Measurements from ENCODE around the gene RFLNA.

RFLNA gene

DNA sequence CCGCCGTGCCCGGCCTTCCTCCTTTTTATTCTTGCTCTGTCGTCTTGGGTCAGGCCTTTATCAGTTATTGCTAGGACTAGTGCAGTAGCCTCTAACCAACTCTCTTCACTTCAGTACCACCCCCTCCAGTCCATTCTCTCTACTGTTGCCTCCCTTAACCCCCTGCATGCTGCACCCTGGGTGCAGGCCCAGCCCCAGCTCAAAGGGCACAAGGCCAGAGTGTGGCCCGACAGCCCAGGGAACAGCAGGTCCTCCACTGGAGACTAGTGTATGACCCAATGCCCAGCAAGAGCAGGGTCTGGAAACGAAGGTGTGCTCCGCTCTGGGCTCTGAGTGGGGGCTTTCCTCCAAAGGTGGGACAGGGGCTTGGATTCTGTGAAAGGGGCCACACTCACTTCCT lies 30.0 kb upstream of the RFLNA start:
- Histone ChIP-seq H3K4me1 (ENCODE audit: low read length) (no peaks in the 10 kb centered on the region), H3K9me2 (replicated peaks; ENCODE audit: insufficient read depth, low read length) (no peaks in the 10 kb centered on the region), H3K27me3 (replicated peaks; ENCODE audit: insufficient read depth, low read length) (no peaks in the 10 kb centered on the region), H3F3A (ENCODE audit: insufficient read depth, low read length) (no peaks in the 10 kb centered on the region), H3K27ac (ENCODE audit: low read length) (no peak overlapping the region), H3K4me2 (ENCODE audit: low read depth, low read length) (no peak overlapping the region), H3K36me3 (replicated peaks; ENCODE audit: insufficient read depth, low read length) (no peaks in the 10 kb centered on the region), H3K79me2 (ENCODE audit: low read length) (no peaks in the 10 kb centered on the region), H4K20me1 (ENCODE audit: insufficient read depth, low read length) (no peaks in the 10 kb centered on the region), H3K9ac (ENCODE audit: low read length) (no peak overlapping the region), H3K4me3 (ENCODE audit: low read length) (no peak overlapping the region), H3K9me3 (replicated peaks; ENCODE audit: insufficient read depth, low read length) (no peaks in the 10 kb centered on the region), H2AFZ (ENCODE audit: low read length) (no peak overlapping the region)
- TF ChIP-seq EZH2phosphoT487 (IDR thresholded peaks at IDR 0.05; ENCODE audit: low read length), result no peak
- no peak for TF ChIP-seq EZH2 (optimal IDR thresholded peaks at IDR 0.05; ENCODE audit: low read depth, low read length)
- TF ChIP-seq, protein P1, sequence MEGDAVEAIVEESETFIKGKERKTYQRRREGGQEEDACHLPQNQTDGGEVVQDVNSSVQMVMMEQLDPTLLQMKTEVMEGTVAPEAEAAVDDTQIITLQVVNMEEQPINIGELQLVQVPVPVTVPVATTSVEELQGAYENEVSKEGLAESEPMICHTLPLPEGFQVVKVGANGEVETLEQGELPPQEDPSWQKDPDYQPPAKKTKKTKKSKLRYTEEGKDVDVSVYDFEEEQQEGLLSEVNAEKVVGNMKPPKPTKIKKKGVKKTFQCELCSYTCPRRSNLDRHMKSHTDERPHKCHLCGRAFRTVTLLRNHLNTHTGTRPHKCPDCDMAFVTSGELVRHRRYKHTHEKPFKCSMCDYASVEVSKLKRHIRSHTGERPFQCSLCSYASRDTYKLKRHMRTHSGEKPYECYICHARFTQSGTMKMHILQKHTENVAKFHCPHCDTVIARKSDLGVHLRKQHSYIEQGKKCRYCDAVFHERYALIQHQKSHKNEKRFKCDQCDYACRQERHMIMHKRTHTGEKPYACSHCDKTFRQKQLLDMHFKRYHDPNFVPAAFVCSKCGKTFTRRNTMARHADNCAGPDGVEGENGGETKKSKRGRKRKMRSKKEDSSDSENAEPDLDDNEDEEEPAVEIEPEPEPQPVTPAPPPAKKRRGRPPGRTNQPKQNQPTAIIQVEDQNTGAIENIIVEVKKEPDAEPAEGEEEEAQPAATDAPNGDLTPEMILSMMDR (IDR thresholded peaks at IDR 0.05; ENCODE audit: low read length), result no peak
- no peak for DNase-seq

GRCh38 chr12:124267205-124267778 lies 27.6 kb upstream of the RFLNA start:
- Histone ChIP-seq H3K27me3 (replicated peaks; ENCODE audit: insufficient read depth, low read length) (no peaks in the 10 kb centered on the region), H3K9me2 (replicated peaks; ENCODE audit: insufficient read depth, low read length) (no peaks in the 10 kb centered on the region), H3K4me2 (ENCODE audit: low read depth, low read length) (no peak overlapping the region), H3K9me3 (replicated peaks; ENCODE audit: insufficient read depth, low read length) (no peaks in the 10 kb centered on the region), H4K20me1 (ENCODE audit: insufficient read depth, low read length) (no peaks in the 10 kb centered on the region), H3K79me2 (ENCODE audit: low read length) (no peaks in the 10 kb centered on the region), H3K4me1 (ENCODE audit: low read length) (no peaks in the 10 kb centered on the region), H3K9ac (ENCODE audit: low read length) (no peak overlapping the region), H3K36me3 (replicated peaks; ENCODE audit: insufficient read depth, low read length) (no peaks in the 10 kb centered on the region), H3F3A (ENCODE audit: insufficient read depth, low read length) (no peaks in the 10 kb centered on the region), H3K4me3 (ENCODE audit: low read length) (no peak overlapping the region), H2AFZ (ENCODE audit: low read length) (no peak overlapping the region), H3K27ac (ENCODE audit: low read length) (no peak overlapping the region)
- TF ChIP-seq, protein P1 (IDR thresholded peaks at IDR 0.05; ENCODE audit: low read length), result no peak
- TF ChIP-seq EZH2 (optimal IDR thresholded peaks at IDR 0.05; ENCODE audit: low read depth, low read length), result no peak
- TF ChIP-seq EZH2phosphoT487 (IDR thresholded peaks at IDR 0.05; ENCODE audit: low read length), result no peak
- DNase-seq, result no peak

GRCh38 chr12:124270671-124271070 lies 24.2 kb upstream of the RFLNA start:
- TF ChIP-seq, protein P1 (IDR thresholded peaks at IDR 0.05; ENCODE audit: low read length), result no peak
- no peak for TF ChIP-seq EZH2 (optimal IDR thresholded peaks at IDR 0.05; ENCODE audit: low read depth, low read length)
- no peak for TF ChIP-seq EZH2phosphoT487 (IDR thresholded peaks at IDR 0.05; ENCODE audit: low read length)
- no peak overlapping the region for H3K4me3 ChIP-seq (ENCODE audit: low read length)
- H2AFZ ChIP-seq (ENCODE audit: low read length), result no peak overlapping the region
- no peaks in the 10 kb centered on the region for H3K4me1 ChIP-seq (ENCODE audit: low read length)
- H3K27me3 ChIP-seq (replicated peaks; ENCODE audit: insufficient read depth, low read length), result no peaks in the 10 kb centered on the region
- H3F3A ChIP-seq (ENCODE audit: insufficient read depth, low read length), result no peaks in the 10 kb centered on the region
- H3K9ac ChIP-seq (ENCODE audit: low read length), result no peak overlapping the region
- H3K9me3 ChIP-seq (replicated peaks; ENCODE audit: insufficient read depth, low read length), result no peaks in the 10 kb centered on the region
- H4K20me1 ChIP-seq (ENCODE audit: insufficient read depth, low read length), result no peaks in the 10 kb centered on the region
- no peak overlapping the region for H3K4me2 ChIP-seq (ENCODE audit: low read depth, low read length)
- no peak overlapping the region for H3K27ac ChIP-seq (ENCODE audit: low read length)
- no peaks in the 10 kb centered on the region for H3K9me2 ChIP-seq (replicated peaks; ENCODE audit: insufficient read depth, low read length)
- no peak for DNase-seq
- H3K79me2 ChIP-seq (ENCODE audit: low read length), result no peaks in the 10 kb centered on the region
- no peaks in the 10 kb centered on the region for H3K36me3 ChIP-seq (replicated peaks; ENCODE audit: insufficient read depth, low read length)
